WTC11 (cell line): ENCODE results near the gene ALK. TPM values are rescaled to one million over a fixed set of nuclear protein-coding genes. Genes with fewer than 3 reads are reported as not detected.

Source experiments
- ATAC-seq: fragments of 200-7000 bp; cut with Tn5 transposase; 2 replicates; pipeline ENCODE4 v1.10.0; 2021; ENCODE audit warnings: mild to moderate bottlenecking, moderate library complexity
- CTCF ChIA-PET: fragments of 300-600 bp; sonication (Branson Sonifier 250); formaldehyde crosslinking; loops from one replicate; lab custom pipeline; 2021; ENCODE audit warnings: antibody characterized with exemption; lab: Charles Lee
- POLR2A ChIA-PET: fragments of 350-600 bp; sonication (Branson Sonifier 250); formaldehyde crosslinking; loops from one replicate; lab custom pipeline; 2021; ENCODE audit warnings: antibody characterized with exemption; lab: Charles Lee
- DNase-seq: peaks from one replicate; pipeline ENCODE4 v3.0.0; 2021; ENCODE audit warnings: low spot score
- H3K27ac Mint-ChIP-seq: 2 replicates; pipeline ENCODE4 v1.8.0; 2021; ENCODE audit warnings: mixed read lengths
- H3K27me3 Mint-ChIP-seq: 2 replicates; pipeline ENCODE4 v1.8.0; 2021; ENCODE audit warnings: low read depth, mild to moderate bottlenecking, moderate library complexity, mixed read lengths
- H3K36me3 Mint-ChIP-seq: 2 replicates; pipeline ENCODE4 v1.8.0; 2021; ENCODE audit warnings: mixed read lengths
- H3K4me1 Mint-ChIP-seq: 2 replicates; pipeline ENCODE4 v1.8.0; 2022; ENCODE audit warnings: mixed read lengths
- H3K4me3 Mint-ChIP-seq: 2 replicates; pipeline ENCODE4 v1.8.0; 2021; ENCODE audit warnings: mild to moderate bottlenecking, moderate library complexity, mixed read lengths
- H3K9me3 Mint-ChIP-seq: 2 replicates; pipeline ENCODE4 v1.8.0; 2021; ENCODE audit warnings: mixed read lengths
- ELF4 ChIP-seq: sonication (generic); formaldehyde crosslinking; IDR thresholded peaks from 2 replicates; pipeline ENCODE4 v1.8.1; 2022; ENCODE audit warnings: low read depth, mild to moderate bottlenecking, moderate library complexity, missing genetic modification reagents
- GRHL2 ChIP-seq: fragments of 250-450 bp; sonication (Bioruptor Pico); IDR thresholded peaks from 2 replicates; pipeline ENCODE4 v1.8.0; 2022; ENCODE audit warnings: mild to moderate bottlenecking, moderate library complexity; ENCODE audit not compliant: insufficient replicate concordance, severe bottlenecking
- KAT7 ChIP-seq: sonication (generic); formaldehyde crosslinking; IDR thresholded peaks from 2 replicates; pipeline ENCODE4 v1.8.1; 2023; ENCODE audit warnings: missing genetic modification reagents, mild to moderate bottlenecking, borderline replicate concordance
- MYBL2 ChIP-seq: sonication (generic); formaldehyde crosslinking; IDR thresholded peaks from 2 replicates; pipeline ENCODE4 v1.8.1; 2023; ENCODE audit warnings: mild to moderate bottlenecking, moderate library complexity, missing genetic modification reagents
- NFATC4 ChIP-seq: fragments of 250-450 bp; sonication (Bioruptor Pico); IDR thresholded peaks from 2 replicates; pipeline ENCODE4 v1.9.0; 2021; ENCODE audit warnings: mild to moderate bottlenecking
- NR2C2 ChIP-seq: sonication (generic); formaldehyde crosslinking; IDR thresholded peaks from 2 replicates; pipeline ENCODE4 v1.8.0; 2022; ENCODE audit warnings: mild to moderate bottlenecking, missing genetic modification reagents
- SMAD3 ChIP-seq: sonication (generic); formaldehyde crosslinking; IDR thresholded peaks from 2 replicates; pipeline ENCODE4 v1.8.0; 2022; ENCODE audit warnings: missing genetic modification reagents, mild to moderate bottlenecking, borderline replicate concordance
- TCF7 ChIP-seq: sonication (generic); formaldehyde crosslinking; IDR thresholded peaks from 2 replicates; pipeline ENCODE4 v1.8.0; 2022; ENCODE audit warnings: mild to moderate bottlenecking, low read depth, missing genetic modification reagents, moderate library complexity
- TP53 ChIP-seq: sonication (generic); formaldehyde crosslinking; IDR thresholded peaks from 2 replicates; pipeline ENCODE4 v1.8.1; 2023; ENCODE audit warnings: mild to moderate bottlenecking, missing genetic modification reagents
- ZBTB21 ChIP-seq: sonication (generic); formaldehyde crosslinking; IDR thresholded peaks from 2 replicates; pipeline ENCODE4 v1.8.1; 2023; ENCODE audit warnings: mild to moderate bottlenecking, missing genetic modification reagents, borderline replicate concordance
- ZNF138 ChIP-seq: sonication (generic); formaldehyde crosslinking; conservative IDR thresholded peaks from 2 replicates; pipeline ENCODE4 v1.8.1; 2022; ENCODE audit warnings: mild to moderate bottlenecking, moderate library complexity, missing genetic modification reagents
- ZNF219 ChIP-seq: sonication (generic); formaldehyde crosslinking; IDR thresholded peaks from 2 replicates; pipeline ENCODE4 v1.8.0; 2023; ENCODE audit warnings: missing genetic modification reagents, mild to moderate bottlenecking, borderline replicate concordance
- ZNF232 ChIP-seq: sonication (generic); formaldehyde crosslinking; IDR thresholded peaks from 2 replicates; pipeline ENCODE4 v1.8.0; 2022; ENCODE audit warnings: mild to moderate bottlenecking, missing genetic modification reagents
- ZNF263 ChIP-seq: sonication (generic); formaldehyde crosslinking; IDR thresholded peaks from 2 replicates; pipeline ENCODE4 v1.8.1; 2022; ENCODE audit warnings: low read depth, mild to moderate bottlenecking, moderate library complexity, missing genetic modification reagents
- ZNF396 ChIP-seq: fragments of 250-450 bp; sonication (Bioruptor Pico); IDR thresholded peaks from 2 replicates; pipeline ENCODE4 v1.8.0; 2021; ENCODE audit warnings: mild to moderate bottlenecking, moderate library complexity, borderline replicate concordance
- ZNF423 ChIP-seq: fragments of 250-450 bp; sonication (Bioruptor Pico); IDR thresholded peaks from 2 replicates; pipeline ENCODE4 v2.1.2; 2022; ENCODE audit warnings: mild to moderate bottlenecking, moderate library complexity
- total RNA-seq: library from RNA; stranded (reverse); gene quantifications from 3 replicates; pipeline ENCODE4 v1.2.3, GENCODE V29; 2021
- TF ChIP-seq, protein P1 (sequence below): sonication (generic); formaldehyde crosslinking; IDR thresholded peaks from 2 replicates; pipeline ENCODE4 v1.8.1; 2023; ENCODE audit warnings: mild to moderate bottlenecking, missing genetic modification reagents, moderate library complexity
- TF ChIP-seq, protein P2 (sequence below): sonication (generic); formaldehyde crosslinking; IDR thresholded peaks from 2 replicates; pipeline ENCODE4 v1.8.1; 2023; ENCODE audit warnings: mild to moderate bottlenecking, missing genetic modification reagents, moderate library complexity
- TF ChIP-seq, protein P3 (sequence below): sonication (generic); formaldehyde crosslinking; IDR thresholded peaks from 2 replicates; pipeline ENCODE4 v1.8.1; 2022; ENCODE audit warnings: low read depth, missing genetic modification reagents, borderline replicate concordance
- TF ChIP-seq, protein P4 (sequence below): sonication (generic); formaldehyde crosslinking; IDR thresholded peaks from 2 replicates; pipeline ENCODE4 v1.8.1; 2023; ENCODE audit warnings: mild to moderate bottlenecking, moderate library complexity, missing genetic modification reagents
- TF ChIP-seq, protein P5 (sequence below): sonication (generic); formaldehyde crosslinking; IDR thresholded peaks from 2 replicates; pipeline ENCODE4 v1.8.0; 2022; ENCODE audit warnings: mild to moderate bottlenecking, missing genetic modification reagents
- TF ChIP-seq, protein P6 (sequence below): fragments of 250-450 bp; sonication (Bioruptor Pico); IDR thresholded peaks from 2 replicates; pipeline ENCODE4 v1.9.0; 2021; ENCODE audit warnings: moderate library complexity, mild to moderate bottlenecking, inconsistent platforms, borderline replicate concordance
- TF ChIP-seq, protein P7 (sequence below): fragments of 250-450 bp; sonication (Bioruptor Pico); IDR thresholded peaks from 2 replicates; pipeline ENCODE4 v2.1.2; 2022; ENCODE audit warnings: mild to moderate bottlenecking, moderate library complexity
- TF ChIP-seq, protein P8 (sequence below): sonication (generic); formaldehyde crosslinking; IDR thresholded peaks from 2 replicates; pipeline ENCODE4 v1.8.1; 2022; ENCODE audit warnings: mild to moderate bottlenecking, missing genetic modification reagents, moderate library complexity, borderline replicate concordance
- TF ChIP-seq, protein P9 (sequence below): sonication (generic); formaldehyde crosslinking; conservative IDR thresholded peaks from 2 replicates; pipeline ENCODE4 v1.8.1; 2023; ENCODE audit warnings: mild to moderate bottlenecking, low read depth, missing genetic modification reagents, moderate library complexity

ALK gene
- total RNA-seq, 1 experiment from 2014 or later, result not detected

DNA sequence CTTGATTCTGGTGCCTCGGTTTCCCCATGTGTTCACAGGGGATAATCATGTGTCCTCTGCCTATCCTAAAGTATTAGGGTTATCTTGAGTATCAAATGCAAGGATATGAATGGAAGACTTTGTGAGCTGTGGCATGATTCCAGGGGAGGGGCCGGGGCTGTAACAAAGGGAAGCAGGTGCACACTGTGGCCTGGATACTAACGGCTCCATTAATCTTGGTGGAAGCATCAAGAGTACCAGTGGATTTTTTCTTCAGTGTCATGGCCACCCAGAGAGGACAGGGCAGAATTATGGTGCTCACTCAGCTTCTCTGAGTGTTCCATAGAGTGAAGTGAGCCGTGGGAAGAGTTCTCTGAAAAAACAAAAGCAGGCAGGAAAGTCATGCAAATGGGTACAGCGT lies 320.1 kb downstream of the ALK start:
- H3K36me3 Mint-ChIP-seq, result no peaks in the 10 kb centered on the region
- peaks cover 44% of the 10 kb centered on the region for H3K4me1 Mint-ChIP-seq
- TF ChIP-seq ZNF396 (CRISPR knock-in tag) (no peak), KAT7 (CRISPR knock-in tag) (no peak), ZNF423 (CRISPR knock-in tag) (no peak), ZBTB21 (no peak), GRHL2 (CRISPR knock-in tag) (no peak), ZNF219 (CRISPR knock-in tag) (no peak), TCF7 (CRISPR knock-in tag) (no peak), TP53 (CRISPR knock-in tag) (no peak), MYBL2 (CRISPR knock-in tag) (no peak), ZNF263 (CRISPR knock-in tag) (no peak)
- TF ChIP-seq, protein P1, sequence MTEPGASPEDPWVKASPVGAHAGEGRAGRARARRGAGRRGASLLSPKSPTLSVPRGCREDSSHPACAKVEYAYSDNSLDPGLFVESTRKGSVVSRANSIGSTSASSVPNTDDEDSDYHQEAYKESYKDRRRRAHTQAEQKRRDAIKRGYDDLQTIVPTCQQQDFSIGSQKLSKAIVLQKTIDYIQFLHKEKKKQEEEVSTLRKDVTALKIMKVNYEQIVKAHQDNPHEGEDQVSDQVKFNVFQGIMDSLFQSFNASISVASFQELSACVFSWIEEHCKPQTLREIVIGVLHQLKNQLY (CRISPR knock-in tag), result no peak
- TF ChIP-seq, protein P2, sequence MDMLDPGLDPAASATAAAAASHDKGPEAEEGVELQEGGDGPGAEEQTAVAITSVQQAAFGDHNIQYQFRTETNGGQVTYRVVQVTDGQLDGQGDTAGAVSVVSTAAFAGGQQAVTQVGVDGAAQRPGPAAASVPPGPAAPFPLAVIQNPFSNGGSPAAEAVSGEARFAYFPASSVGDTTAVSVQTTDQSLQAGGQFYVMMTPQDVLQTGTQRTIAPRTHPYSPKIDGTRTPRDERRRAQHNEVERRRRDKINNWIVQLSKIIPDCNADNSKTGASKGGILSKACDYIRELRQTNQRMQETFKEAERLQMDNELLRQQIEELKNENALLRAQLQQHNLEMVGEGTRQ (CRISPR knock-in tag), result no peak
- TF ChIP-seq, protein P3, sequence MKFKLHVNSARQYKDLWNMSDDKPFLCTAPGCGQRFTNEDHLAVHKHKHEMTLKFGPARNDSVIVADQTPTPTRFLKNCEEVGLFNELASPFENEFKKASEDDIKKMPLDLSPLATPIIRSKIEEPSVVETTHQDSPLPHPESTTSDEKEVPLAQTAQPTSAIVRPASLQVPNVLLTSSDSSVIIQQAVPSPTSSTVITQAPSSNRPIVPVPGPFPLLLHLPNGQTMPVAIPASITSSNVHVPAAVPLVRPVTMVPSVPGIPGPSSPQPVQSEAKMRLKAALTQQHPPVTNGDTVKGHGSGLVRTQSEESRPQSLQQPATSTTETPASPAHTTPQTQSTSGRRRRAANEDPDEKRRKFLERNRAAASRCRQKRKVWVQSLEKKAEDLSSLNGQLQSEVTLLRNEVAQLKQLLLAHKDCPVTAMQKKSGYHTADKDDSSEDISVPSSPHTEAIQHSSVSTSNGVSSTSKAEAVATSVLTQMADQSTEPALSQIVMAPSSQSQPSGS, result no peak
- TF ChIP-seq, protein P4, sequence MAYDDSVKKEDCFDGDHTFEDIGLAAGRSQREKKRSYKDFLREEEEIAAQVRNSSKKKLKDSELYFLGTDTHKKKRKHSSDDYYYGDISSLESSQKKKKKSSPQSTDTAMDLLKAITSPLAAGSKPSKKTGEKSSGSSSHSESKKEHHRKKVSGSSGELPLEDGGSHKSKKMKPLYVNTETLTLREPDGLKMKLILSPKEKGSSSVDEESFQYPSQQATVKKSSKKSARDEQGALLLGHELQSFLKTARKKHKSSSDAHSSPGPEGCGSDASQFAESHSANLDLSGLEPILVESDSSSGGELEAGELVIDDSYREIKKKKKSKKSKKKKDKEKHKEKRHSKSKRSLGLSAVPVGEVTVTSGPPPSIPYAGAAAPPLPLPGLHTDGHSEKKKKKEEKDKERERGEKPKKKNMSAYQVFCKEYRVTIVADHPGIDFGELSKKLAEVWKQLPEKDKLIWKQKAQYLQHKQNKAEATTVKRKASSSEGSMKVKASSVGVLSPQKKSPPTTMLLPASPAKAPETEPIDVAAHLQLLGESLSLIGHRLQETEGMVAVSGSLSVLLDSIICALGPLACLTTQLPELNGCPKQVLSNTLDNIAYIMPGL (CRISPR knock-in tag), result no peak
- TF ChIP-seq, protein P5, sequence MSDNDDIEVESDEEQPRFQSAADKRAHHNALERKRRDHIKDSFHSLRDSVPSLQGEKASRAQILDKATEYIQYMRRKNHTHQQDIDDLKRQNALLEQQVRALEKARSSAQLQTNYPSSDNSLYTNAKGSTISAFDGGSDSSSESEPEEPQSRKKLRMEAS (CRISPR knock-in tag), result no peak
- TF ChIP-seq, protein P6, sequence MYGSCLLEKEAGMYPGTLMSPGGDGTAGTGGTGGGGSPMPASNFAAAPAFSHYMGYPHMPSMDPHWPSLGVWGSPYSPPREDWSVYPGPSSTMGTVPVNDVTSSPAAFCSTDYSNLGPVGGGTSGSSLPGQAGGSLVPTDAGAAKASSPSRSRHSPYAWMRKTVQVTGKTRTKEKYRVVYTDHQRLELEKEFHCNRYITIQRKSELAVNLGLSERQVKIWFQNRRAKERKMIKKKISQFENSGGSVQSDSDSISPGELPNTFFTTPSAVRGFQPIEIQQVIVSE (CRISPR knock-in tag), result no peak
- TF ChIP-seq, protein P7, sequence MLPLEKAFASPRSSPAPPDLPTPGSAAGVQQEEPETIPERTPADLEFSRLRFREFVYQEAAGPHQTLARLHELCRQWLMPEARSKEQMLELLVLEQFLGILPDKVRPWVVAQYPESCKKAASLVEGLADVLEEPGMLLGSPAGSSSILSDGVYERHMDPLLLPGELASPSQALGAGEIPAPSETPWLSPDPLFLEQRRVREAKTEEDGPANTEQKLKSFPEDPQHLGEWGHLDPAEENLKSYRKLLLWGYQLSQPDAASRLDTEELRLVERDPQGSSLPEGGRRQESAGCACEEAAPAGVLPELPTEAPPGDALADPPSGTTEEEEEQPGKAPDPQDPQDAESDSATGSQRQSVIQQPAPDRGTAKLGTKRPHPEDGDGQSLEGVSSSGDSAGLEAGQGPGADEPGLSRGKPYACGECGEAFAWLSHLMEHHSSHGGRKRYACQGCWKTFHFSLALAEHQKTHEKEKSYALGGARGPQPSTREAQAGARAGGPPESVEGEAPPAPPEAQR (CRISPR knock-in tag), result no peak
- no peaks in the 10 kb centered on the region; the same call in 1 of the 2 replicates for H3K27me3 Mint-ChIP-seq
- ATAC-seq (no peak), DNase-seq (no peak)
- no peak overlapping the region for H3K4me3 Mint-ChIP-seq
- peaks cover 12% of the 10 kb centered on the region for H3K9me3 Mint-ChIP-seq
- ChIA-PET POLR2A (no interaction called here), CTCF (no interaction called here)
- no peak overlapping the region for H3K27ac Mint-ChIP-seq

DNA sequence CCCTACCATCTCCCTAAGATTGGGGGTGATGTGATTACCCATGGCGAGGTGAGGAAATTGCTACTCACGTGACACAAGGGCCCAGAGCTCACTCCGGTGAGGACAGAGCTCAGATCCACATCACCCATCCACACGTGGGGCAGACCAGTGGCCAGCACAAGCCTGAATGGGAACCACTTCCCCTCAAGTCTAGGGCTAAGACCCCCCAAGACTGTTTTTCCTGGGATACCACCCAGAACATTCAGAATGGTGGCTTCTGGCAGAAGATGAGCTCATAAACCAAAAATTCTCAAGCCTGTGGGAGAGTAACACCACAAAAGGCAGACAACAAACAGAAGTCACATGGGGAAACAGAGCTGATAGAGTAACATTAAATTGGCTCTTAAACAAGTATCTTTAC lies 321.4 kb downstream of the ALK start:
- ChIA-PET CTCF (no interaction called here), POLR2A (no interaction called here)
- H3K9me3 Mint-ChIP-seq, result peaks cover 12% of the 10 kb centered on the region
- no peaks in the 10 kb centered on the region for H3K36me3 Mint-ChIP-seq
- DNase-seq (no peak), ATAC-seq (no peak)
- no peak overlapping the region for H3K4me3 Mint-ChIP-seq
- H3K4me1 Mint-ChIP-seq, result peaks cover 41% of the 10 kb centered on the region
- H3K27me3 Mint-ChIP-seq, result no peaks in the 10 kb centered on the region; the same call in 1 of the 2 replicates
- no peak overlapping the region for H3K27ac Mint-ChIP-seq
- TF ChIP-seq ELF4 (CRISPR knock-in tag), result no peak
- no peak for TF ChIP-seq MYBL2 (CRISPR knock-in tag)
- TF ChIP-seq NFATC4 (CRISPR knock-in tag), result no peak
- TF ChIP-seq, protein P8, sequence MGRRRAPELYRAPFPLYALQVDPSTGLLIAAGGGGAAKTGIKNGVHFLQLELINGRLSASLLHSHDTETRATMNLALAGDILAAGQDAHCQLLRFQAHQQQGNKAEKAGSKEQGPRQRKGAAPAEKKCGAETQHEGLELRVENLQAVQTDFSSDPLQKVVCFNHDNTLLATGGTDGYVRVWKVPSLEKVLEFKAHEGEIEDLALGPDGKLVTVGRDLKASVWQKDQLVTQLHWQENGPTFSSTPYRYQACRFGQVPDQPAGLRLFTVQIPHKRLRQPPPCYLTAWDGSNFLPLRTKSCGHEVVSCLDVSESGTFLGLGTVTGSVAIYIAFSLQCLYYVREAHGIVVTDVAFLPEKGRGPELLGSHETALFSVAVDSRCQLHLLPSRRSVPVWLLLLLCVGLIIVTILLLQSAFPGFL (CRISPR knock-in tag), result no peak
- no peak for TF ChIP-seq SMAD3 (CRISPR knock-in tag)
- TF ChIP-seq TCF7 (CRISPR knock-in tag), result no peak
- TF ChIP-seq NR2C2 (CRISPR knock-in tag), result no peak
- TF ChIP-seq, protein P9, sequence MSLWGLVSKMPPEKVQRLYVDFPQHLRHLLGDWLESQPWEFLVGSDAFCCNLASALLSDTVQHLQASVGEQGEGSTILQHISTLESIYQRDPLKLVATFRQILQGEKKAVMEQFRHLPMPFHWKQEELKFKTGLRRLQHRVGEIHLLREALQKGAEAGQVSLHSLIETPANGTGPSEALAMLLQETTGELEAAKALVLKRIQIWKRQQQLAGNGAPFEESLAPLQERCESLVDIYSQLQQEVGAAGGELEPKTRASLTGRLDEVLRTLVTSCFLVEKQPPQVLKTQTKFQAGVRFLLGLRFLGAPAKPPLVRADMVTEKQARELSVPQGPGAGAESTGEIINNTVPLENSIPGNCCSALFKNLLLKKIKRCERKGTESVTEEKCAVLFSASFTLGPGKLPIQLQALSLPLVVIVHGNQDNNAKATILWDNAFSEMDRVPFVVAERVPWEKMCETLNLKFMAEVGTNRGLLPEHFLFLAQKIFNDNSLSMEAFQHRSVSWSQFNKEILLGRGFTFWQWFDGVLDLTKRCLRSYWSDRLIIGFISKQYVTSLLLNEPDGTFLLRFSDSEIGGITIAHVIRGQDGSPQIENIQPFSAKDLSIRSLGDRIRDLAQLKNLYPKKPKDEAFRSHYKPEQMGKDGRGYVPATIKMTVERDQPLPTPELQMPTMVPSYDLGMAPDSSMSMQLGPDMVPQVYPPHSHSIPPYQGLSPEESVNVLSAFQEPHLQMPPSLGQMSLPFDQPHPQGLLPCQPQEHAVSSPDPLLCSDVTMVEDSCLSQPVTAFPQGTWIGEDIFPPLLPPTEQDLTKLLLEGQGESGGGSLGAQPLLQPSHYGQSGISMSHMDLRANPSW (CRISPR knock-in tag), result no peak
- no peak for TF ChIP-seq ZBTB21
- no peak for TF ChIP-seq ZNF232
- no peak for TF ChIP-seq ZNF138 (CRISPR knock-in tag)
